ENCODE results near the gene SCFD1.

SCFD1 gene

DNA sequence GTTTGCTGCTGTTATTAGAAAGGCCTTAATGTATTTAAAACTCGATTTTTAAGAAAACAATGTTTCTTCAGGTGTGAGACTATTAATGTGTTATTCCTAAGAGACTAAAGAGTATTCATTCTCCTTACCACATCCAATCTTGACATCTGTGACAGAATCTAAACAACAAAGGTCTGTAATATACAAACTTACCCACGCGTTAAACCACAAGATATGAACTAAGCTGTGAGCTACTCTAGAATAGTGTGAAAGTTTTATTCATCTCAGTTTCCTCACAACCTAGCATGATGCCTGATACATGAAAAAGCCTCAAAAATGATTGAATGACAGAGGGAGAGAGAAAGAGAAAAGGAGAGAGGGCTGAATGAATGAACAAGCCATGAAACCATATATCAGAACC lies 135.0 kb downstream of the SCFD1 start:
- no peak for DNase-seq (ENCODE audit: low spot score)

DNA sequence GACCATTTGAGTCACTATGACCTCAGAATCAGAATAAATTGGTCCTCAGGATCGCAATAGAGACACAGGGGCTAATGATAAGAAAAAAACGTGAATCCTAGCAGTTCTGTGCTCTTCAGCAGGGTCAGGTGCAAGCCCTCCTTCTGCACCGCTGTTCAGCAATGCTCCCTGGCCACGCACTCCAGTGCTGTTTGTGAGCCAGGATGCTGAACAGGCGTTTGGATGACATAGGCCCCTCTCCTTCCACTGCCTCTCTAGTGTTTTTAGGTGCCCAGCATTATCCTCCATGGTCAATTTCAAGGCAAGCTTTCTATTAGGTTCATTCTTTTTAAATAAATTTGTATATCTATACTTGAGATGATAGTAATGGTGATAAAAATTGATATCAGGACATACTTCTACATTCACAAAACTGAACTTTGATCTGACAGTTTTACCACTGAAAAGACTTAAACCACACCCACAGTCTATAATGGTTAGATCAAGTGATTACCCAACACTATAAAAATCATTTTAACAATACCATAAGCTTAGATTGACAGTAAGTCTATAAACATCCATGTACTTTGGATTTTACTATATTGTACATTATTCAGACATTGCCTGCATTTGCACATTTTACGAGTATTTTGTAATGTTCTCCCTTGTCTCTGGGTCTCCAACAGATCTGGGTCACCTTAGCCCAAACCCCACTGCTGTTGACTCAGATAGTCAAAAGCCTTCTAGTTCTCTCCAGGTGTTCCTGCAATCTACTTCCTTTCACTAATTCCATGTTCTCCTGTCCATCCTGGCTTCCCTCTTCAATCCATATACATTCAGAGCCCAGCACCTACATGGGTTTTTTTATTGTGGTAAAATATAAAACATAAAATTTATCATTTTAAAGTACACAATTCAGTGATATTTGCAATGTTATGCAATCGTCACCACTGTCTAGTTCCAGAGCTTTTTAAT lies 137.3 kb downstream of the SCFD1 start:
- no peak for DNase-seq (ENCODE audit: low spot score)

DNA sequence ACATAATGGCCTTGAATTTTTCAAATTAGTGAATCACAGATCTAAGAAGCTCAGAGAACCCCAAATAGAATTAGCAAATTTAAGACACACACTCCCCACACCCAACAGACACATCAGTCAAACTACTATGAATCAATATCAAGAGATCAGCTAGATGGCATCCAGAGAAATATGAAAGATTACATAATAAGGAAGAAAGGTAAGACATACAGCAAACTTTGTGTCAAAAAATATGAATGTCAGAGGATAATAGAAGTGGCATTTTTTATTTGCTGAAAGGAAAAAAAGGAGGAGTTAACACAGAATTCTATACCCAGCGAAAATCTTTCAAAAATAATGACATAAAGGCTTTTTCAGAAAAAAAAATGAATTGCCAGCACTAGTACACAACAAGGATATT lies 141.8 kb downstream of the SCFD1 start:
- no peak for DNase-seq (ENCODE audit: low spot score)

DNA sequence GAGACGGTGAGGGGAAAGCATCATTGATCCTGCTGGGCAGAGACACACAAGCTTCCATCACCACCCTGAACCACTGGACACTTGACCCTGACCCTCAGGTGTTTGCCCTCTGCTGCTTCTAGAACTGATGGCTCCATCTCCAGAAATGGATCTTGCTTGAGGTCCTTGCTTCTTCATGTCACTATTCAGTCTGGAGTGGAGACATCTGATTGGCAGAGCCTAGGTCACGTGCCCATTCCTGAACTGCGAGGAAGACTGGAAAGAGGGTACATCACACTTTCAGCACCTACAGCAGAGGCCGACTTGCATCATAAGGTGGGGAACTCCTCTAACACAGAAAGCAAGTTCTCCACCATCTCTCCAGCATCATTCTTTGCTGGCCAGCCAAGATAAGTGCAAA lies 145.5 kb downstream of the SCFD1 start:
- DNase-seq (ENCODE audit: low spot score), result no peak

DNA sequence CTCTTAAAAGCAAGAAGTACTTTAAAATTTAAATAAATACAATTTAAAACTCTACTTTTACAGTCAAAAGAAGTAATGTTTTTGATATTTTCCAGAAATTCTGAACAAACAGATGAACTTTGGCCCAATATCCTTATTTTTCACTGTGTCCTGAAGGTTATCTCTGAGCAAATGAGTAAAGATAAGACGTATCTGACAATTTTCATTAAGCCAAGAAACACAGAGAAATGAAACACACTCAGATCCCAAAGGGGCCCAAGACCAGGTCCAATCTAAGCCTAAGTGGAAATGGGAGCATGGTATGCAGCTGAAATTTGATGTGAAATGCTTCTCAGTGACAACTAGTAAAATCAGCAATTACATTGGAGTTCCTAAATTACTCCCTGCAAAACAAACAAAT lies 146.7 kb downstream of the SCFD1 start:
- no peak for DNase-seq (ENCODE audit: low spot score)

DNA sequence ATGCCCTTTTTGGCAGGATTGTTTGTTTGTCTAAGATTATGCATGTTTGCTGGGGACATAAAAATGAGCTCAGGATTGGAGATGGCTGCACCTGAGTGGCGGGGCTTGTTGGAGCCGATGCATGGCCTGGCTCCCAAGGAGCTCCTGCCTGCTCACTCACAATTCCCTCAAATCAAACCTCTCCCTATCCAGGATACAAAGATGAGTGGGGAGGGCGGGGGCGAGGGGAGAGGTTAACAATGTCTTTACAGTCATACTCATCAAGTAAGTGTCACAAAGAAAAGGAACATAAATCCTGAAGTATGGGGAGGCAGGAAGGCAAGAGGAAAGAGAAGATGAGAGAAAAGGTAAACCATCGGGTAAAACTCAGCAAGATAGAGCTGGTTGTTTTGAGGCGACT lies 148.3 kb downstream of the SCFD1 start:
- no peak for DNase-seq (ENCODE audit: low spot score)

DNA sequence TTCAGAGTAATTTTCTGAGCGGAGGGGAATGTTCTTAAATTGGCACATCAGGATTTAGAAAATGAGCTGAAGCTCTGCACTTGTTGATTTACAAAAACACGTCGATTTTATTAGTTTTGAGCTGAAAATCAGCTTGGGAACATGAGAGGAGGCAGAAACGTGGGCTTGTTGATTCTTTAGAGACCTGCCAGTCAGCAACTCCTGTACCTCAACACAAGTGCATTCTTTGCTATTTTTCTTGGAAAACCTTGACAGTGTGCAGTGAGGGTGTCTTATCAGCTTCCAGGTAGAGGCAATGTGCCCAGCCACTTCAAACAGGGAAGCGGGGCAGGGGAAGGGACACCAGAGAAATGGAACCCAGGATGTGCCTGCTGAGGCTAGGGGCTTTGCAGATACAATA lies 149.5 kb downstream of the SCFD1 start:
- no peak for DNase-seq (ENCODE audit: low spot score)

DNA sequence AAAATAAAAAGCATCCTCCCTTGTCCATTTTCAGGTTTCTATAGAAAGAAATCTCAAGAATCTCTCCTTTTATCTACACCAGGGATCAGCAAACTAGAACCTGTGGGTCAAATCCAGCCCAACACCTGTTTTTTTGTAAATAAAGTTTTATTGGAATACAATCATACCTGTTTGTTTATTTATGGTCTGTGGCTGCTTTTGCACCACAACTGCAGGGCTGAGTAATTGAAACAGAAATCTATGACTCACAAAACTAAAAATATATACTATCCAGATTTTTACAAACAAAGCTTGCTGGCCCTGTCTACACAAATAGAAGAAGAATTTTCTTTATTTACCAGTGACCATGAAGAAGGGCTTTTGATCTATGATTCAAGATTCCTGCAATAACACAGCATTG lies 157.1 kb downstream of the SCFD1 start:
- DNase-seq (ENCODE audit: low spot score), result no peak
